ENCODE data around the gene ISOC1.

ISOC1 gene

DNA sequence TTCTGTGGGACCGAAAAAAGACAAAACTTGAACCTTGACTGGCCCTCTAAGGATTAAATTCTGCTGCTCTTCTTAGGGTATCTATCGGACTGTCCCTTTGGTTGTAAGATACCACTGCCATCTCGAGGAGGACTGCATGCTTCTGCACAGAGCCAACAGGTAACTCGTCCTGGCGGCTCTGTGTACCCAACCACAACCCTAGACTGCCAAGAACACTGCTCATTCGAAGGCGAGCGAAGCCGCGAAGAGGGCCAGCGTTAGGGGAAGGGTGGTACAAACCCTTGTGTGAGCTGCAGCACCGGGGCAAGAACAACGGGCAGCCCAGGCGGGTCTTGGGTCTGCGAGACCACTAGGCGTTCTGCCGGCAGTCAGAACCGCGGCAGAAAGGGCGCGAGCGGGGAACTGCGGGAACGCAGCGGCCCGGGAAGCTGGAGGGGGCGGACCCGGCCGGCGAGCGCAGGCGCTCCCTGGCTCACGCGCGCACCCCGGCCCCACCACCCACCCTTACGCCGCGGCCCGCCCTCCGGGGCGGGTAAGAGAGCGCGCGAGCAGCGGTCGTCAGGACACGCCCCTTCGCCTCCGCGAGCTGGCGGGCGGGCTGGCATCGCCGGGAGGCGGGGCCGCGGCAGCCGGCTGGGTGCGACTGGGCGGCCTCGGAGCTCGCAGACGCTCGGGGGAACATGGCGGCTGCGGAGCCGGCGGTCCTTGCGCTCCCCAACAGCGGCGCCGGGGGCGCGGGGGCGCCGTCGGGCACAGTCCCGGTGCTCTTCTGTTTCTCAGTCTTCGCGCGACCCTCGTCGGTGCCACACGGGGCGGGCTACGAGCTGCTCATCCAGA, at the start of gene ISOC1:
ISOC1 (plus strand) TSS at position 663 of the 837 bp plus-strand sequence; CDS start at position 681, 18 bp downstream.
- peak within 1 kb of the TSS; percentile 68 for H3K4me3 ChIP-seq (ENCODE audit: control insufficient read depth, low read depth, low read length)
- DNase-seq (ENCODE audit: low read depth), result peak; percentile 44
- TF ChIP-seq, protein P1, sequence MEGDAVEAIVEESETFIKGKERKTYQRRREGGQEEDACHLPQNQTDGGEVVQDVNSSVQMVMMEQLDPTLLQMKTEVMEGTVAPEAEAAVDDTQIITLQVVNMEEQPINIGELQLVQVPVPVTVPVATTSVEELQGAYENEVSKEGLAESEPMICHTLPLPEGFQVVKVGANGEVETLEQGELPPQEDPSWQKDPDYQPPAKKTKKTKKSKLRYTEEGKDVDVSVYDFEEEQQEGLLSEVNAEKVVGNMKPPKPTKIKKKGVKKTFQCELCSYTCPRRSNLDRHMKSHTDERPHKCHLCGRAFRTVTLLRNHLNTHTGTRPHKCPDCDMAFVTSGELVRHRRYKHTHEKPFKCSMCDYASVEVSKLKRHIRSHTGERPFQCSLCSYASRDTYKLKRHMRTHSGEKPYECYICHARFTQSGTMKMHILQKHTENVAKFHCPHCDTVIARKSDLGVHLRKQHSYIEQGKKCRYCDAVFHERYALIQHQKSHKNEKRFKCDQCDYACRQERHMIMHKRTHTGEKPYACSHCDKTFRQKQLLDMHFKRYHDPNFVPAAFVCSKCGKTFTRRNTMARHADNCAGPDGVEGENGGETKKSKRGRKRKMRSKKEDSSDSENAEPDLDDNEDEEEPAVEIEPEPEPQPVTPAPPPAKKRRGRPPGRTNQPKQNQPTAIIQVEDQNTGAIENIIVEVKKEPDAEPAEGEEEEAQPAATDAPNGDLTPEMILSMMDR (IDR thresholded peaks at IDR 0.05; ENCODE audit: control insufficient read depth, insufficient read depth, low read depth, low read length, missing control alignments), result no peak

DNA sequence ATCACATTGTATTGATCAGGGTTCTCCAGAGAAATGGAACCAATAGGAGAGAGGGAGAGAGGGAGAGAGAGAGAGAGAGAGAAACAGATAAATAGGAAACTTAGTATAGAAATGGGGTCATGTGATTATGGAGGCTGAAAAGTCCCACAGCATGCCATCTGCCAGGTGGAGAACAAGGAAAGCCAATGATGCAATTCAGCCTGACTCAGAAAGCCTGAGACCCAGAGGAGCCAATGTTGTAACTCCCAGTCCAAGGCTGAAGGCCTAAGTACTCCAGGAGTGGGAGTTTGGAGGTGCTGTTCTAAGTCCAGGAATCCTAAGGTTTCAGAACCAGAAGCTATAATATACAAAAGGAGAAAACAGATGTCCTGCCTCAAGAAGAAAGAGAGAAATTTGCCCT, 48.4 kb upstream of the ISOC1 start:
- H3K4me3 ChIP-seq (ENCODE audit: control insufficient read depth, low read depth, low read length), result no peak overlapping the region
- TF ChIP-seq, protein P1 (IDR thresholded peaks at IDR 0.05; ENCODE audit: control insufficient read depth, insufficient read depth, low read depth, low read length, missing control alignments), result no peak
- no peak for DNase-seq (ENCODE audit: low read depth)

DNA sequence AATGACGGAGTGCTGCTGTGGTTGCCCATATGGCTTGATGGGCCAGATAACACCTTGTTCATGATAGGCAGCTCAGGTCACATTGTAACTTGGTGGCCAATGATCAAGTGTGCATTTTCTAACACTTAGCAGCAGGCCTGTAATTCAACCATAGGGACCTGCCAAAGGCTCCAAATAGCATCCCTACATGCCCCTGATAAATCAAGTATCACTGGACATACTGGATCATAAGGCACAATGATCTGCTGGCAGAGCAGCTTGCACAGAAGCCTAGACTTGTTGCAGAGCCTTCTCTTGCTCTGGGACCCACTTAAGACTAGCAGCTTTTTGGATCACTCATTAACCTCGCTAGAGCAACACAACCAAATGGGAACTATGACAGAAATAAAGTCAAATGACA, 46.0 kb upstream of the ISOC1 start:
- no peak overlapping the region for H3K4me3 ChIP-seq (ENCODE audit: control insufficient read depth, low read depth, low read length)

DNA sequence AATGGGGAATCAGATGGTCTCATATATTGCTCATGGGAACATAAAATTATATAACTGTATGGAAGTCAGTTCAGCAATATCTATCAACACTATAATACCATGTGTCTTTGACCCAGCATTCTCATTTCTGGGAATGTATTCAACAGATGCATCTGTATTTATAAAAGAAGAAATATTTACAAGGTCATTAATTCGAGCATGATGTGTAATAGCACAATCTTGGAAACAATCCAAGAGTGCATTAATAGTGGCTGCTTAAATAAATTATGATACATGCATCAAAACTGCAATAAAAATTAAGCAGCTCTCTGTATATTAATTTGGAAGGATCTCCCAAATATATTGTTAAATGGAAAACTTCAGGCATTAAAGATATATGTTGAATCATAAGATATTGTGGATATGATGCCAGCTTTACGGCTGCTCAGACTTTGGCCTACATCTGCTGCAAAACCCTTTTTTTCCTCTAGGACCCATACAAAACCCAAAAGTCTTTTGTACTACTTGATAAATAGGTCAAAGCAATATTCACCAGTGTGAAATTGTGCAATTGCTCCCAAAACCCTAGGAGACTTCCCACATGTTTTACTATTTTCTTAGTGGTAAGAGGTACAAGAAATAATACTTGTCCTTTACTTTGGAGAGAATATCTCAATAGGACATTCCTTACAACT, 45.3 kb upstream of the ISOC1 start:
- TF ChIP-seq, protein P1 (IDR thresholded peaks at IDR 0.05; ENCODE audit: control insufficient read depth, insufficient read depth, low read depth, low read length, missing control alignments), result no peak
- DNase-seq (ENCODE audit: low read depth), result no peak
- no peak overlapping the region for H3K4me3 ChIP-seq (ENCODE audit: control insufficient read depth, low read depth, low read length)

More for the DNA sequence above, 46.0 kb upstream of the ISOC1 start:
- TF ChIP-seq, protein P1 (IDR thresholded peaks at IDR 0.05; ENCODE audit: control insufficient read depth, insufficient read depth, low read depth, low read length, missing control alignments), result no peak
- no peak for DNase-seq (ENCODE audit: low read depth)

DNA sequence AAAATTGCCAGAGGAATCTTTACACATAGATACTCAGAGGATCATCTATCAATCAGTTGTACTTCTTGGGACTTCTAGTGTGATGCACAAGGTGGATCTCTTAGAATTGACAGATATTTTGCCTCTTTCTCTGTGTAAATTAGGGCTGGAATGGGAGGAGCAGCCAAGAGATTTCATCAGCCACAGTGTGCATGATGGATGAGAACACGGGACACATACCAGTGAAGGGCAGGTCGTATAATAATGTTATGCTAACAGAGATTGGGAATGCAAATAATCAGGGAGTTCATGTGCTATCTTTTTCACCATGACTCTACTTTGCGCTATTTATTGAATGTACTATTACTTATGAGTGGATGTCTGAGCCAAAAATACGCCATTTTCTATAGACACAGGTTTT, 43.3 kb upstream of the ISOC1 start:
- TF ChIP-seq, protein P1 (IDR thresholded peaks at IDR 0.05; ENCODE audit: control insufficient read depth, insufficient read depth, low read depth, low read length, missing control alignments), result no peak
- no peak for DNase-seq (ENCODE audit: low read depth)

DNA sequence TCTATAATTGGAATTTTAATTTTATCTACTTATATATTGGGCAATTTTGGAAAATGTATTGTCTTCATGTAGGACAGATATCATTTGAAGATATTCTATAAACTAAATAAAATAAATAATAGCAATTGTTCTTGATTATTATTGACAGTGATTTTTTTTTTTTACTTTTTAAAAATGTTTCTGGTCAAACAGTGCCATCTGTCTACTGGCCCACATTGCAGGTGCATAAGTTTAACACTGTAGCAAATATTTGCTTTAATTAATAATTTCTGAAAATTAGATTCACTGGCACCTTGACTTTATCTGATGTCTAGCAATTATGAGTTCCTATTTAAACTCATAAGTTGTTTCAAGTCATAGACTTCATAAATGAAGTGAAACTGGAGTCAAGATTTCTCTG, 41.1 kb upstream of the ISOC1 start:
- TF ChIP-seq, protein P1 (IDR thresholded peaks at IDR 0.05; ENCODE audit: control insufficient read depth, insufficient read depth, low read depth, low read length, missing control alignments), result no peak
- no peak for DNase-seq (ENCODE audit: low read depth)
- H3K4me3 ChIP-seq (ENCODE audit: control insufficient read depth, low read depth, low read length), result no peak overlapping the region

More for the DNA sequence above, 43.3 kb upstream of the ISOC1 start:
- H3K4me3 ChIP-seq (ENCODE audit: control insufficient read depth, low read depth, low read length), result no peak overlapping the region
